Measurements from ENCODE around the gene AASDH. TPM values are rescaled to one million over a fixed set of nuclear protein-coding genes. Genes with fewer than 3 reads are reported as not detected.

Gene AASDH
- total RNA-seq, 1 experiment from 2014 or later, result 3.8 TPM

- H3K36me3 ChIP-seq (ENCODE audit: insufficient read depth, low read length, poor library complexity, severe bottlenecking), result no peaks in the 10 kb centered on the region
- CTCF ChIA-PET, result no interaction called here
- intact Hi-C loops (cut with micrococcal nuclease; ENCODE audit: unreplicated experiment), result no loop called here
- no TSS peak for BruUV-seq (replicated peaks)
- H3K4me1 ChIP-seq (ENCODE audit: insufficient read depth, low read length, poor library complexity, severe bottlenecking), result no peaks in the 10 kb centered on the region
- POLR2A ChIA-PET (ENCODE audit: low non-redundant PET), result no interaction called here
- no peak for DNase-seq (ENCODE audit: low spot score)
- H3K27ac ChIP-seq (ENCODE audit: low read depth, low read length, poor library complexity, severe bottlenecking), result no peak overlapping the region
- H3K4me3 ChIP-seq (ENCODE audit: low read depth, low read length, poor library complexity, severe bottlenecking), result no peak overlapping the region
- H3K27me3 ChIP-seq (replicated peaks; ENCODE audit: insufficient read depth, low read depth, low read length, poor library complexity), result no peaks in the 10 kb centered on the region
- TF ChIP-seq, protein P1, sequence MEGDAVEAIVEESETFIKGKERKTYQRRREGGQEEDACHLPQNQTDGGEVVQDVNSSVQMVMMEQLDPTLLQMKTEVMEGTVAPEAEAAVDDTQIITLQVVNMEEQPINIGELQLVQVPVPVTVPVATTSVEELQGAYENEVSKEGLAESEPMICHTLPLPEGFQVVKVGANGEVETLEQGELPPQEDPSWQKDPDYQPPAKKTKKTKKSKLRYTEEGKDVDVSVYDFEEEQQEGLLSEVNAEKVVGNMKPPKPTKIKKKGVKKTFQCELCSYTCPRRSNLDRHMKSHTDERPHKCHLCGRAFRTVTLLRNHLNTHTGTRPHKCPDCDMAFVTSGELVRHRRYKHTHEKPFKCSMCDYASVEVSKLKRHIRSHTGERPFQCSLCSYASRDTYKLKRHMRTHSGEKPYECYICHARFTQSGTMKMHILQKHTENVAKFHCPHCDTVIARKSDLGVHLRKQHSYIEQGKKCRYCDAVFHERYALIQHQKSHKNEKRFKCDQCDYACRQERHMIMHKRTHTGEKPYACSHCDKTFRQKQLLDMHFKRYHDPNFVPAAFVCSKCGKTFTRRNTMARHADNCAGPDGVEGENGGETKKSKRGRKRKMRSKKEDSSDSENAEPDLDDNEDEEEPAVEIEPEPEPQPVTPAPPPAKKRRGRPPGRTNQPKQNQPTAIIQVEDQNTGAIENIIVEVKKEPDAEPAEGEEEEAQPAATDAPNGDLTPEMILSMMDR (conservative IDR thresholded peaks at IDR 0.05; ENCODE audit: low read depth, low read length), result no peak
- no peak for TF ChIP-seq EZH2 (IDR thresholded peaks at IDR 0.05; ENCODE audit: borderline replicate concordance, low read depth, low read length, poor library complexity, severe bottlenecking)
- H3K9me3 ChIP-seq (ENCODE audit: low read depth, low read length, poor library complexity, severe bottlenecking), result no peaks in the 10 kb centered on the region
Measured at GRCh38 chr4:56296526-56296925, 90.8 kb downstream of the AASDH start.

DNA sequence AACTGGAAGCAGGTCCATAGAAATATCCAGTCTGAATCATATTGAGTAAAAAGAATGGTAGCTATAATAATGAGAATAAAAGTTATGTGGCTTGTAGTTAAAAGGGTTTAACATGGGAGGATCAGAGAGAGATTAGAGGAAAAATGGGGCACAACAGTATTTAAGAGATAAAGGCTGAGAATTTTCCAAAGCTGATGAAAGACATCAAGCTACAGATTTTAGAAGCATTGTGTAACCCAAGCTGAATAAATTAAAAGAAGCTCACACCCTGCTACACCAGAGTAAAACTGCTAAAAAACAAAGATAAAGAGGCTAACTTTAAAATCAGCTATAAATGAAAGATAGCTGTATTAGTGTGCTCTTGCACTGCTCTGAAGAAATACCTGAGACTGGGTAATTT lies 94.2 kb downstream of the AASDH start:
- no peaks in the 10 kb centered on the region for H3K9me3 ChIP-seq (ENCODE audit: low read depth, low read length, poor library complexity, severe bottlenecking)
- intact Hi-C loops (cut with micrococcal nuclease; ENCODE audit: unreplicated experiment), result no loop called here
- no peak for TF ChIP-seq EZH2 (IDR thresholded peaks at IDR 0.05; ENCODE audit: borderline replicate concordance, low read depth, low read length, poor library complexity, severe bottlenecking)
- H3K4me1 ChIP-seq (ENCODE audit: insufficient read depth, low read length, poor library complexity, severe bottlenecking), result no peaks in the 10 kb centered on the region
- H3K27me3 ChIP-seq (replicated peaks; ENCODE audit: insufficient read depth, low read depth, low read length, poor library complexity), result no peaks in the 10 kb centered on the region
- no peak overlapping the region for H3K4me3 ChIP-seq (ENCODE audit: low read depth, low read length, poor library complexity, severe bottlenecking)
- no TSS peak for BruUV-seq (replicated peaks)
- ChIA-PET POLR2A (ENCODE audit: low non-redundant PET) (no interaction called here), CTCF (interaction anchor here (0.6 kb wide), 1 partner anchor 703 kb away, joined by 5 read pairs; no protein-coding TSS in a partner anchor)
- DNase-seq (ENCODE audit: low spot score), result no peak
- H3K36me3 ChIP-seq (ENCODE audit: insufficient read depth, low read length, poor library complexity, severe bottlenecking), result no peaks in the 10 kb centered on the region
- H3K27ac ChIP-seq (ENCODE audit: low read depth, low read length, poor library complexity, severe bottlenecking), result no peak overlapping the region

DNA sequence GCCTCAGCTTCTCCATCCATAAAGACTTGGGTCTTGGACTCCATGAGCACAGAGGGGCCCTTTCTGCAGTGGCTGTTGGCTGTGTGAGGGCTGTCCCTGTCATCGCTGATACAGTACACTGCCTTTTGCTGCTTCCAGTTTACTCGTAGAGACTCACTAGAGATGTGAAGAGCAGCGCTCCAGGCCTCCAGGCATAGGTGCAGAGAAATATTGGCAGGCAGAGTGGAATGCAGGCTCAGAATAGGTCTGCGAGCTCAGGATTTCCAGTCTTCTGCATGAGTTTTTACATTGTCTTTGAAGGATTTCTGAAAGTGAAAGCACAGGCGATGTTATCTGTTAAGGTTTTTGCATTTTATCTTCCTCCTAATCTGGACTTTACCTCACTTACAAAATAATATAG lies 97.4 kb downstream of the AASDH start:
- ChIA-PET POLR2A (ENCODE audit: low non-redundant PET) (no interaction called here), CTCF (no interaction called here)
- no peak overlapping the region for H3K27ac ChIP-seq (ENCODE audit: low read depth, low read length, poor library complexity, severe bottlenecking)
- DNase-seq (ENCODE audit: low spot score), result no peak
- intact Hi-C loops (cut with micrococcal nuclease; ENCODE audit: unreplicated experiment), result no loop called here
- H3K4me3 ChIP-seq (ENCODE audit: low read depth, low read length, poor library complexity, severe bottlenecking), result no peak overlapping the region
- no peaks in the 10 kb centered on the region for H3K9me3 ChIP-seq (ENCODE audit: low read depth, low read length, poor library complexity, severe bottlenecking)
- no peaks in the 10 kb centered on the region for H3K27me3 ChIP-seq (replicated peaks; ENCODE audit: insufficient read depth, low read depth, low read length, poor library complexity)
- TF ChIP-seq, protein P1 (conservative IDR thresholded peaks at IDR 0.05; ENCODE audit: low read depth, low read length), result no peak
- no peak for TF ChIP-seq EZH2 (IDR thresholded peaks at IDR 0.05; ENCODE audit: borderline replicate concordance, low read depth, low read length, poor library complexity, severe bottlenecking)
- H3K4me1 ChIP-seq (ENCODE audit: insufficient read depth, low read length, poor library complexity, severe bottlenecking), result no peaks in the 10 kb centered on the region
- H3K36me3 ChIP-seq (ENCODE audit: insufficient read depth, low read length, poor library complexity, severe bottlenecking), result no peaks in the 10 kb centered on the region
- BruUV-seq (replicated peaks), result no TSS peak

DNA sequence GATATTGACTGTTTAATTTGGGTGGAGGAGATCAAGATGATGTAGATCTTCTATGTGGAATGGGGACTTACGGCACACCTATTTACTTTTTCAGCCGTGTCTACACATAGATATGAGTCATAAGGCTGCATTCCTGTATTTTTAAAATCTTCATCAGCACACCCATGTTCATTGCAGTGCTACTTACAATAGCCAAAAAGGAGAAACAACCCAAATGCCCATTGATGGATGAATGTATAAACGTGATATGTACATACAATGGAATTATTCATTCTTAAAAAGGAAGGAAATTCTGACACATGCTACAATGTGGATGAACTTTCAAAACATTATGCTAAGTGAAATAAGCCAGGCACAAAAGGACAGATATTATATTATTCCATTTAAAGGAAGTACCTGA lies 98.6 kb downstream of the AASDH start:
- Histone ChIP-seq H3K27ac (ENCODE audit: low read depth, low read length, poor library complexity, severe bottlenecking) (no peak overlapping the region), H3K27me3 (replicated peaks; ENCODE audit: insufficient read depth, low read depth, low read length, poor library complexity) (no peaks in the 10 kb centered on the region), H3K4me1 (ENCODE audit: insufficient read depth, low read length, poor library complexity, severe bottlenecking) (no peaks in the 10 kb centered on the region), H3K4me3 (ENCODE audit: low read depth, low read length, poor library complexity, severe bottlenecking) (no peak overlapping the region), H3K9me3 (ENCODE audit: low read depth, low read length, poor library complexity, severe bottlenecking) (no peaks in the 10 kb centered on the region), H3K36me3 (ENCODE audit: insufficient read depth, low read length, poor library complexity, severe bottlenecking) (no peaks in the 10 kb centered on the region)
- no peak for DNase-seq (ENCODE audit: low spot score)
- POLR2A ChIA-PET (ENCODE audit: low non-redundant PET), result no interaction called here
- CTCF ChIA-PET, result no interaction called here
- no TSS peak for BruUV-seq (replicated peaks)
- intact Hi-C loops (cut with micrococcal nuclease; ENCODE audit: unreplicated experiment), result no loop called here
- TF ChIP-seq EZH2 (IDR thresholded peaks at IDR 0.05; ENCODE audit: borderline replicate concordance, low read depth, low read length, poor library complexity, severe bottlenecking), result no peak
- TF ChIP-seq, protein P1 (conservative IDR thresholded peaks at IDR 0.05; ENCODE audit: low read depth, low read length), result no peak
